Left lung (tissue), 14 donors: ENCODE results near the gene BCORL1. TPM values are rescaled to one million over a fixed set of nuclear protein-coding genes. Genes with fewer than 3 reads are reported as not detected.

Experiments used
- ATAC-seq: fragments of 200-7000 bp; cut with Tn5 transposase; one replicate; pipeline ENCODE4 v1.9.1; 2020; ENCODE audit warnings: moderate library complexity
- DNase-seq, 4 donors: peaks; one replicate each; pipeline ENCODE4 v3.0.0-alpha.2; 2013 to 2020
- H3K27ac ChIP-seq, 2 donors: fragments of 200-600 bp; sonication (generic) in 1 of 2; one replicate each; pipeline versions ENCODE4 v1.5.0 to v1.8.0; 2020 to 2021
- H3K27me3 ChIP-seq, 2 donors: fragments of 200-600 bp; sonication (generic) in 1 of 2; one replicate each; pipeline versions ENCODE4 v1.5.0 to v1.8.0; 2020 to 2021
- H3K36me3 ChIP-seq, 2 donors: fragments of 200-600 bp; sonication (generic) in 1 of 2; one replicate each; pipeline versions ENCODE4 v1.5.0 to v1.8.0; 2020 to 2021
- H3K4me1 ChIP-seq, 2 donors: fragments of 200-600 bp; one replicate each; pipeline ENCODE4 v1.8.0; 2021
- H3K4me3 ChIP-seq, 2 donors: fragments of 200-600 bp; sonication (generic) in 1 of 2; one replicate each; pipeline versions ENCODE4 v1.5.0 to v1.8.0; 2020 to 2021; ENCODE audit warnings: mild to moderate bottlenecking in 1 of 2
- H3K9me3 ChIP-seq, 2 donors: fragments of 200-600 bp; sonication (generic) in 1 of 2; one replicate each; pipeline versions ENCODE4 v1.5.0 to v1.8.0; 2020 to 2021
- intact Hi-C, 2 donors: fragments of 100-400 bp; cut with DNase I; formaldehyde crosslinking; loops; one replicate each; pipeline versions ENCODE4 v1.11.2 to v1.14.2; 2022
- long read RNA-seq, 12 donors: library from polyadenylated mRNA in 2 of 12; unstranded in 2 of 12; transcript quantifications; one replicate each; pipeline ENCODE4 v2.0.0 and lab custom pipeline, GENCODE V29; 2019 to 2026
- polyA plus RNA-seq, 6 donors: library from polyadenylated mRNA; unstranded; fragments of 120-200 nt; gene quantifications; one replicate each; pipeline ENCODE4 v1.2.1, GENCODE V29; 2013; ENCODE audit not compliant: insufficient read length in 6 of 6
- total RNA-seq, 2 donors: library from RNA; stranded (reverse); fragmentation: NEBNext Ultra II Directional; extraction: Animal tissue kit (Norgen Biotek cat#: 25700); gene quantifications; one replicate each; pipeline ENCODE4 v1.2.1, GENCODE V29; 2021
- TF ChIP-seq, protein P1 (sequence below), 2 donors: fragments of 200-600 bp; sonication (generic) in 1 of 2; IDR thresholded peaks; one replicate each; pipeline versions ENCODE4 v1.5.0 to v1.8.0; 2021; ENCODE audit warnings: antibody characterized with exemption in 2 of 2
- donor health status: DM: no; HTN: yes; CAD: no.
- donor health status: DM: no; HTN: no; CAD: no.

Gene BCORL1, protein sequence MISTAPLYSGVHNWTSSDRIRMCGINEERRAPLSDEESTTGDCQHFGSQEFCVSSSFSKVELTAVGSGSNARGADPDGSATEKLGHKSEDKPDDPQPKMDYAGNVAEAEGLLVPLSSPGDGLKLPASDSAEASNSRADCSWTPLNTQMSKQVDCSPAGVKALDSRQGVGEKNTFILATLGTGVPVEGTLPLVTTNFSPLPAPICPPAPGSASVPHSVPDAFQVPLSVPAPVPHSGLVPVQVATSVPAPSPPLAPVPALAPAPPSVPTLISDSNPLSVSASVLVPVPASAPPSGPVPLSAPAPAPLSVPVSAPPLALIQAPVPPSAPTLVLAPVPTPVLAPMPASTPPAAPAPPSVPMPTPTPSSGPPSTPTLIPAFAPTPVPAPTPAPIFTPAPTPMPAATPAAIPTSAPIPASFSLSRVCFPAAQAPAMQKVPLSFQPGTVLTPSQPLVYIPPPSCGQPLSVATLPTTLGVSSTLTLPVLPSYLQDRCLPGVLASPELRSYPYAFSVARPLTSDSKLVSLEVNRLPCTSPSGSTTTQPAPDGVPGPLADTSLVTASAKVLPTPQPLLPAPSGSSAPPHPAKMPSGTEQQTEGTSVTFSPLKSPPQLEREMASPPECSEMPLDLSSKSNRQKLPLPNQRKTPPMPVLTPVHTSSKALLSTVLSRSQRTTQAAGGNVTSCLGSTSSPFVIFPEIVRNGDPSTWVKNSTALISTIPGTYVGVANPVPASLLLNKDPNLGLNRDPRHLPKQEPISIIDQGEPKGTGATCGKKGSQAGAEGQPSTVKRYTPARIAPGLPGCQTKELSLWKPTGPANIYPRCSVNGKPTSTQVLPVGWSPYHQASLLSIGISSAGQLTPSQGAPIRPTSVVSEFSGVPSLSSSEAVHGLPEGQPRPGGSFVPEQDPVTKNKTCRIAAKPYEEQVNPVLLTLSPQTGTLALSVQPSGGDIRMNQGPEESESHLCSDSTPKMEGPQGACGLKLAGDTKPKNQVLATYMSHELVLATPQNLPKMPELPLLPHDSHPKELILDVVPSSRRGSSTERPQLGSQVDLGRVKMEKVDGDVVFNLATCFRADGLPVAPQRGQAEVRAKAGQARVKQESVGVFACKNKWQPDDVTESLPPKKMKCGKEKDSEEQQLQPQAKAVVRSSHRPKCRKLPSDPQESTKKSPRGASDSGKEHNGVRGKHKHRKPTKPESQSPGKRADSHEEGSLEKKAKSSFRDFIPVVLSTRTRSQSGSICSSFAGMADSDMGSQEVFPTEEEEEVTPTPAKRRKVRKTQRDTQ (N-terminal part only)
- 10 to 100 TPM; 12.1 to 14.3 TPM for total RNA-seq
- polyA plus RNA-seq: 10 to 100 TPM; 15.5 to 20.7 (median 19.2) TPM
- long read RNA-seq, donor 1, partial matches to known transcripts: 0 of 1 reads
- long read RNA-seq, donor 1, other reads (novel, unspliced or antisense): 0 of 1 reads
- long read RNA-seq, donor 2, partial matches to known transcripts: 12 of 12 reads
- long read RNA-seq, donor 2, other reads (novel, unspliced or antisense): 0 of 12 reads
- long read RNA-seq, donor 3: 0 reads
- long read RNA-seq, donor 4: 0 reads
- long read RNA-seq, donor 5, full-length matches to known transcripts: 2 of 2 reads
- long read RNA-seq, donor 5, partial matches to known transcripts: 0 of 2 reads
- long read RNA-seq, donor 5, other reads (novel, unspliced or antisense): 0 of 2 reads
- long read RNA-seq, donor 6: 0 reads
- long read RNA-seq, donor 7: 0 reads
- long read RNA-seq, donor 8, full-length matches to known transcripts: 1 of 1 reads
- long read RNA-seq, donor 8, partial matches to known transcripts: 0 of 1 reads
- long read RNA-seq, donor 8, other reads (novel, unspliced or antisense): 0 of 1 reads
- long read RNA-seq, donor 9: 0 reads
- long read RNA-seq, donor 10: 0 reads
- long read RNA-seq, donor 11, full-length matches to known transcripts: 3 of 3 reads
- long read RNA-seq, donor 11, partial matches to known transcripts: 0 of 3 reads
- long read RNA-seq, donor 11, other reads (novel, unspliced or antisense): 0 of 3 reads
- long read RNA-seq, donor 12: 0 reads

DNA sequence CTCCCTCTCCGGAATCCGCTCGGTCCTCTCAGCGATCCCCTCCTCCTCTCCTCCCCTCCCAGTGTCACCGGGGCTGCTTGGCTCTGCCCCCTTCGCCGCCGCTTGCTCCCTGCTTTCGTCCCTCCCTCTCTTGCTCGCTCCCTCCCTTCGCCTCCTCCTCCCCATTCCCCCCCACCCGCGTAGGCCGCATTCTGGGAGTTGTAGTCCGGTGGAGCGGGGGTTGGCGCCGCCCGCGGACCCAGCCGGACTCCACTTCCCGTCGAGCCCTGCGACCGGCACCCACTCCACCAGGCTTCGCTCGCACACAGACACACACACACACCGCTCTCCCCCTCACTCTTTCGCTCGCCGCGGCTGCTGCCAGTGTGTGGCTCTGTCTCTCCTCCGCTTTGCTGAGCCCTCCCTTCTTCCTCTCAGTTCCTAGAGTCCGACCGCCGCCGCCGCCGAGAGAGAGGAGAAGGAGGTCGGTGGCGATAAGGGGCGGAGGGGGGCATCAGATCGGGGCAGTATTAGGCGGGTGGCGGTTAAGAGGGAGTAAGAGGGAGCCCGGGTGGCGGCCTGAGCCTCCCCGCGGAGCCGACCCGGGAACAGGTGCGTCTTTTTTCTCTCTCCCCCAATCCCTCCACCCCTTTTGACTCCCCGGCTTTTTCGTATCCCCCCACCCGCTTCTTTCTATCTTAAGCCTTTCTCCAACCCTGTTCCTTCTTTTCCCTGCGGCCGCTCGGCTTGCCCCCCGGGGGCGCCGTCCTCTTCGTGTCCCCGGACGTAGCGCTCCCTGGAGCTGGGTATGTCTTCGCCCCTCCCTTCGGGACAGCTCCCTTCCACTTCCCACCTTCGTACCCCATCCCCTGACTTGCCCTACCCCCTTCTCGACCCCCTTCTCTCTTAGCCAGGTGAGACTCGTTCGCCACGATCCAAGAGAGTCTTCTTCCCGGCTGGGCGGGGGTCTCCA, at the start of gene BCORL1:
TSS of gene BCORL1 (plus strand) at position 336 of the 952 bp plus-strand sequence. CDS start 22,597 bp downstream, outside the sequence.
- Histone ChIP-seq H3K36me3 (no peaks in the 10 kb centered on the region), H3K4me3 (peak within 1 kb of the TSS in 1 of 2 donors; percentile 40), H3K4me1 (no peaks in the 10 kb centered on the region), H3K27ac (peak within 1 kb of the TSS; percentile 62 to 68), H3K9me3 (no peaks in the 10 kb centered on the region), H3K27me3 (no peaks in the 10 kb centered on the region)
- TF ChIP-seq, protein P1, sequence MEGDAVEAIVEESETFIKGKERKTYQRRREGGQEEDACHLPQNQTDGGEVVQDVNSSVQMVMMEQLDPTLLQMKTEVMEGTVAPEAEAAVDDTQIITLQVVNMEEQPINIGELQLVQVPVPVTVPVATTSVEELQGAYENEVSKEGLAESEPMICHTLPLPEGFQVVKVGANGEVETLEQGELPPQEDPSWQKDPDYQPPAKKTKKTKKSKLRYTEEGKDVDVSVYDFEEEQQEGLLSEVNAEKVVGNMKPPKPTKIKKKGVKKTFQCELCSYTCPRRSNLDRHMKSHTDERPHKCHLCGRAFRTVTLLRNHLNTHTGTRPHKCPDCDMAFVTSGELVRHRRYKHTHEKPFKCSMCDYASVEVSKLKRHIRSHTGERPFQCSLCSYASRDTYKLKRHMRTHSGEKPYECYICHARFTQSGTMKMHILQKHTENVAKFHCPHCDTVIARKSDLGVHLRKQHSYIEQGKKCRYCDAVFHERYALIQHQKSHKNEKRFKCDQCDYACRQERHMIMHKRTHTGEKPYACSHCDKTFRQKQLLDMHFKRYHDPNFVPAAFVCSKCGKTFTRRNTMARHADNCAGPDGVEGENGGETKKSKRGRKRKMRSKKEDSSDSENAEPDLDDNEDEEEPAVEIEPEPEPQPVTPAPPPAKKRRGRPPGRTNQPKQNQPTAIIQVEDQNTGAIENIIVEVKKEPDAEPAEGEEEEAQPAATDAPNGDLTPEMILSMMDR (IDR thresholded peaks at IDR 0.05): no peak
- DNase-seq (peak; percentile 85 to 96 (median 94)), ATAC-seq (peak; percentile 94)
- intact Hi-C loops: no loop called here

DNA sequence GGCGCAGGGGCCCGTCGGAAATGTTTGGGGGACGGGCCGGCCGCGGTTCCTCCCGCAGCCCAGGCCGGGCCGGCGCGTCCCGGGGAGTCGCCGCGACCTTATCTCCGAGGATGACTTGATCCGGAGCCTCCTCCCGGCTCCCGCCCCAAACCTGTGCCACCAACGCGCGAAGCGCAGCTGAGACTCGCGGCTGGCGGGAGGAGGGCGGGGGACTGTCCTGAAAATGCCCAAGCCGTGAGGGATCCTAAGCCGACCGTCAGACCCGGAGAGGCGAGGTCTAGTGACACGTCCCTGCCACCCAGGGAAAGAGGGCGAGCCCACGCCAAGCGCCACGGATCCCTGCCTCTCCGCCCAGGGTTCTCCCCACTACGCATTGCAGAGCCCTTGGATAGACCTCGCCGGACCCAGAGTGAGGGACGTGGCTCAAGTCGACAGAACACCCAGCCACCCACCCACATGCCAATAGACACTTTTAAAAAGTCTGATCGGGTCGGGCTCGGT, 49.6 kb upstream of the BCORL1 start:
- DNase-seq (peak in 2 of 4 donors; percentile 40 to 82), ATAC-seq (no peak)
- Histone ChIP-seq H3K36me3 (peaks cover 0 to 1% of the 10 kb centered on the region in 2 donors), H3K9me3 (no peaks in the 10 kb centered on the region), H3K4me1 (no peaks in the 10 kb centered on the region), H3K27ac (peak overlapping the region in 1 of 2 donors; percentile 55), H3K27me3 (no peaks in the 10 kb centered on the region), H3K4me3 (peak overlapping the region; percentile 15 to 56)
- TF ChIP-seq, protein P1 (IDR thresholded peaks at IDR 0.05): no peak
- intact Hi-C loops: no loop called here

DNA sequence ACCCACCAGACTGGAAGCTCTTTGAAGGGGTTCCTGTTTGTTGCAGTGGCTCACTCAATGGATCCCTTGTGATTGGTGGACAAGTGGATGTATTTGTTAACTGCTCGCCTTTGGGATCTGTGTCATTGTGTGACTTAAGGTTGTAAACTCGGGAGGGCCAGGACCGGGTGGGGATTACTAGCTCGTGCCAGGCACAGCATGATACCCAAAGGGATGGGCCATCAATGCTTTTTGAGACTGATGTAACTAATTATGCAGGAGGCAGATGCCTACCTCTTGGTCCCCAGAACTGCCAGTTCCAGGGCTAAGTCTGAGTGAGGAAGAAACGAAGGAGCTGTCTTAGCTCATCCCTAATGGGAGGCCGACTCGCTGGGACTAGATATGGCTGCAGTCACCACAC, 48.7 kb upstream of the BCORL1 start:
- H3K4me3 ChIP-seq: no peak overlapping the region
- H3K9me3 ChIP-seq: no peaks in the 10 kb centered on the region
- H3K36me3 ChIP-seq: no peaks in the 10 kb centered on the region
- ATAC-seq (no peak), DNase-seq (no peak)
- no peaks in the 10 kb centered on the region for H3K27me3 ChIP-seq
- no peaks in the 10 kb centered on the region for H3K4me1 ChIP-seq
- TF ChIP-seq, protein P1 (IDR thresholded peaks at IDR 0.05): no peak
- H3K27ac ChIP-seq: no peak overlapping the region
- intact Hi-C loops: no loop called here
